Stimulated activated CD4-positive, alpha-beta T cell treated with anti-CD3 and anti-CD28 coated beads, Interleukin-1b, Interleukin-23, amount 100 ng/mL, for 1 hour (primary cell): ENCODE measurements around the gene ADAMTS6.

Source experiments
- DNase-seq, 2 donors: peaks; one replicate each; pipeline ENCODE4 v3.0.0-alpha.2; 2020; ENCODE audit warnings: low read depth in 2 of 2

Gene ADAMTS6

GRCh38 chr5:65279603-65280002 is 202.1 kb downstream of the ADAMTS6 start:
- no peak for DNase-seq

GRCh38 chr5:65276178-65276890 is 205.4 kb downstream of the ADAMTS6 start:
- DNase-seq: no peak

DNA sequence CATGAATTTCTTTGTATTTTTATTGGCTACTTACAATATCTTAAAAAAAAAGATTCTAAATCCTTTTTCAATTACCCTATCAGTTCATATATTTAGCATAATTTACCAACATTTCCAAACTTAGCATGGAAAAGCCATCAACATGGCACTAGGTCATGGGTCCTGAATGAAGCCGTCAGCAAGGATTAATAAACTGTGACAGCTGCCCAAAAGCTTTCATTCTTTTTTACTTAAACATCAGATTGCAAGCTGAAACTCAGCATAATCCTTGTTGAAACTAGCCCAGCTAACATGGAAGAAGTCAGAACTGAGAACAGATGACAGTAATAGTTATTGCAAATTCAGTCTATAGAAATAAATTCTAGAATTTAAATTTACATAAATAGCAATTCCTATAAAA is 209.8 kb downstream of the ADAMTS6 start:
- no peak for DNase-seq

DNA sequence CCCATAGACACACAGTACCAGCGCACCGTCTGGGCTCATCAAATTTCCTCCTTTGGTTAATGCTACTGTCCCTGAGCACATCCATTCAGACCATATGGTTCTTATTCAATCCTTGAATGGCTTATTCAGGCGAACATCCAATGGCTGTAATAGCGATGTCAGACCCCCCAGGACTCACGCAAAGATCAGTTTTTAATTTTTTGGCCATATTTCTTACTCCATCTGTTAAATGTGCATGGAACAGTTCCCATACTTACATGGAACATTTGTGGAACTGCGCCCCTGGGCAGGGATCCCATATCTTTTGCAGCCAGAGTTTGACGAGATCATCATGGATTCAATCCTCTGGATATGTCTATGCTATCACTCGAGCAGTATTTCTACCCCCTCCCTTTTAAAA is 213.2 kb downstream of the ADAMTS6 start:
- no peak for DNase-seq

- no peak for DNase-seq
Observed at GRCh38 chr5:65264420-65264819, 217.3 kb downstream of the ADAMTS6 start.

GRCh38 chr5:65263321-65263720 is 218.4 kb downstream of the ADAMTS6 start:
- DNase-seq: no peak

DNA sequence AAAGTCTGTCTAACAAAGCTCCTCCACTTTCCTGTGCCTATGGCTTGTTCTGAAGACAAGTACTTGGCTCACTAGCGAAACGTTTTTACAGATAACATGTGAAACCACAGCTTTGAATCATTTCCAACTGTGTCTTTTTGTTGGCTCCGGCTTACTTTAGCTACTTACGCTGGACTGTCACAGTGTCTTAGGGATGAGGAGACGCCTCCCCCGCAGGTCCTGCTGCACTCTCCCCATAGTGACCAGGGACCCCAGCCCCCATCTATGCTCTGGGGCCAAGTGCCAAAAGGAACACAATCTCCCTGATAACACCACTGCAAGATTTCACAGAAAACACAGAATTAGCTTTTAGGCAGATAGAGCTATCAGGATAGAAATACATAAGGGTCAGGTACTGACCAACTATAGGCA is 219.1 kb downstream of the ADAMTS6 start:
- no peak for DNase-seq

DNA sequence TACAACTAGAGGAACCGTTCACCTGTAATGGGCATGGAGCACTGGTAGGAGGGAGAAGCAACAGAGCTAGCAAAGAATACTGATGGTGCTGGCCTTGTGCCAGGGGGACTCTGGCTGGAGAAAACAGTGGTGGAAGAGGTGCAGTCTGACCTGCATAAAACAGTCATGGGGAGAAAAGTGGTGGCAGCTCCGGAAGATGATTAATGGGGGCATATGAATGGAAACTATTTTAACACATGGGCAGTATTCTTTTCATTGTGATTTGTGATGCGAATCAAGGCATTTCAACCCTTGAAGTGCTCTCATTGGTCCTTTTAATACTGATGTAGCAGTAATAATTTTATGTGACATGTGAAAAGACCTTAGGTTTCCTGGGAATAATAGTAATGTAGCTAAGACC is 219.6 kb downstream of the ADAMTS6 start:
- no peak for DNase-seq

DNA sequence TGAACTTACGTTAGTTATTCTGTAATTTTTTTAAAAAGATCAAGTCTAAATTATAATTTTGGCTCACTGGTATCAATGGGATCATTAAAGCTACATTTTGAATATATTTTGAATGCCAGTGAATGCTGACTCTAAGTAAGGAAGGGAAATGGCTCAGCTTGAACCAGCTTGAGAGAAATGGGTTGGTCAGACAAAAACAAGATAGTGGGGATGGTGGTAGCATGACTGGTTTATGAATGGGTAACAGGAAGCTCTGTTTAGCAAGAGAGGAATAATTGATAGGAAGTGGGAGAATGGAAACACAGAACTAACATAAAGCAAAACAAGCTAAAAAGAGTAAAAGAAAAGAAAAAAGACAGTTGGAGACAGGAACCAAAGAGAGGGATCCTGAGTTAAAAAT is 220.2 kb downstream of the ADAMTS6 start:
- DNase-seq: no peak

- no peak for DNase-seq
Observed at GRCh38 chr5:65255294-65255693, 226.4 kb downstream of the ADAMTS6 start.

GRCh38 chr5:65252977-65253376 is 228.7 kb downstream of the ADAMTS6 start:
- DNase-seq: no peak

- no peak for DNase-seq
Observed at GRCh38 chr5:65248896-65249295, 232.8 kb downstream of the ADAMTS6 start.

DNA sequence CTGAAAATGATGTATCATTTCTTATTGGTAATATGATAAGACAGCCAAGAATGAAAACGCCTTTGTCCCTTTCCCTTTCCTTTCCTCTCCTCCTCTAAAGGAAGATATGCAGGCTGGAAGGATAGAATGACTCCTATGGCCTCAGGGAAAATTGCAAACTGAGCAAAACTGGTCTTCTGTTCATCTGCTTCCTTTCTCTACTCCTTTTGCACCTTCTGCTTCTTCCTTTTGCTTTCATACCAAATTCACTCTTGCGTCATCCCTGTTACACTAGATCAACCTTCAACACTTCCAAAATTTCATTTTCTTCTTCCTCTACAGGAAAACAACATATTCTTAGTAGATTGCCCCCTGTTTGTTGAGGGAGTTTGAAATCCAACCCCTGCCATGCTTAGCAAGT is 234.1 kb downstream of the ADAMTS6 start:
- no peak for DNase-seq

DNA sequence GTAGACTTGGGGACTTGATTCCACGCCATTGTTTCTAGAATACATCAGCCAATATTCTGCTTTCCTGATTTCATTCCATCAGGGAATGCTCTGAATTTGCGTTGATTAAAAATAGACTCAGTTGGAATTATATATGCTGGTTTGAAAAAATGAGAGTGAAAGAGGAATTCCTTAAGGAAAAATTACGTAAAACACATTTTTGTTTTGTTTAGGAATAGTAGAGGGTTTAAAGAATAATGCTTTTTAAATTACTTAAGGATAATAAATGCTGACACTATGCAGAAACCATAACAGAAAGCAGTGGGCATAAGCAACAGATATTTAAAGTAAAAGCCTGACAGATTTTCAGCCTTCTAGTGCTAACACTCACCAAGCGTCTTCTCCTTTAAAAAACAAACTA is 235.0 kb downstream of the ADAMTS6 start:
- no peak for DNase-seq

GRCh38 chr5:65244031-65244430 is 237.7 kb downstream of the ADAMTS6 start:
- DNase-seq: no peak

DNA sequence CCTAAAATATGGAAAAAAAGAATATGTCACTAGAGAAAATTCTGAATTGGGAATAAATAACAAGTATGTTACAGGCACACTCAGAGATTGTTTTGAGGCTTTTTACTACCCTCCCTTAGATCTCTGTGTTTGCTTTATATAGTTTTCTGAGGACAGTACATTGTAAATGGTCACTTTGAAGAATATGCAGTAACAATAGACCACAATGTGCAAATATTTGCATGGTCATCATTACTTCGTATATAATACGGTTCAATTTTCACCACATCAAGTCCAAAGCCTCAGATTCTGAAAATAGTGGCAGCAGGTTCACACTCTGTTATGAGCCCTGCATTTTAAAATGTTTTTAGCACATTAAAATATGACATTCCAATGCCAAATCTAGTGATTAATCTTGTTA is 238.6 kb downstream of the ADAMTS6 start:
- no peak for DNase-seq

- DNase-seq: no peak
Observed at GRCh38 chr5:65229841-65230240, 251.9 kb downstream of the ADAMTS6 start.

DNA sequence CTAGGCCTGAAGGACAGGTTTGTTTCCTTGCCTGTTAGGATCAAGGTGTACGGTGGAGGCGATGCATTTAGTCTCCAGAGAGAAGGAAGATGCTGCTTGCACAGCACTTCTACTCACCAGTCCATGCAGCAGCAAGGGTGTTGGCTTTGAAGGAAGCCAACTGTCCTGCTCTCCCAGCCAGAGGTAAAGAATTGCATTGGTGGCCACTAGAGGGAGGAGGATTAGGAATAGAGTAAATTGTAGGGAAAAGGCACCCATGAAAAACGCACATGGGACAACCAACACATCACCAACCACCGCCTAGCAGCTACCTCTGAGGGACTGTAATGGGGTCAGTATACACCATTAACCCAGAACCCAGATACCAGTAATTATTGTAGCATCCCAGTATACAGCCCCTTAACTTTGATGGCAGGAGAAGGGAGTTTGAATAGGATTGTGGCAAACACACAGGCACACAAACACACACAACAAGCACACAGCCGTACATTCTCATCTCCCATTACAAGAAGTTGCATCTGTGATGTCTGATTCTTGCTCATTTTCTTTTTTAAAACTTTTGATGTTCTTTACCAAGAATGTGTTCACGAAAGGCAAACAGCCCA is 267.7 kb downstream of the ADAMTS6 start:
- no peak for DNase-seq

DNA sequence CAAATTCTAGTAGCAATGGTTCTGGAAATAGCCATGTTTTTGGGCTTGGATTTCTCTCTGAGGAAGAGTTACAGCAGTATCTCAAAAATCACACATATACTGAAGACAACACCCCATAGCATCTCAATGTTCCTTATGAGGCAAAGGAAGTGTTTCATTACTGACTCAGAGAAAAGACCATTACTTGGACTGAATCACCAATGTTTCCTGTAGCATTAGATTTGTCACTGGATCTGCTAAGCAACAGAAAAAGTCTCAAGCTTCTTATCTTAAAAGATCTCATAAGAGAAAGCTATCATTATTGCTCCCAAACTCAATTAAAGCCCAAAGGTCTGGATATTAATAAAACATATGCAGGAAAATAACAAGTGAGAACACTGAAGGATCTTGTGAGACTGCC is 272.4 kb downstream of the ADAMTS6 start:
- DNase-seq: no peak

DNA sequence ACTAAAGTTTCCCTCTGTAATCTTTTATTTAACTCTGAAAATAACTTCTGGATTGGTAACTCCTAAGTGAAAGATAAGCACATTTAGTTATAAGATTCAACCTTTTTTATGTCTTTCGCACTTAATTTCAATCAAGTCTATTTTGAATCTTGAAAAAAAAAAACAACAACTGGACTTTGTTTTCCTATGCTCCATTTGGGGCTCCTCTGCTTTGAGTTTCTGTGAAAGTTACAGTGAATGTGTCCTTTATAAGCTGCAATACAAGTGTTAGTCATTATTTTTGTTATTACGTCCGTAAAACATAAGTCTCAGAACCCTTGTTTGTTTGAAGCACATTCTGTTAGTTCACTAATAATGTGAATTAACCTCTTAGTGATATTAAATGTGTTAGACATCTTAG is 276.8 kb downstream of the ADAMTS6 start:
- DNase-seq: no peak

DNA sequence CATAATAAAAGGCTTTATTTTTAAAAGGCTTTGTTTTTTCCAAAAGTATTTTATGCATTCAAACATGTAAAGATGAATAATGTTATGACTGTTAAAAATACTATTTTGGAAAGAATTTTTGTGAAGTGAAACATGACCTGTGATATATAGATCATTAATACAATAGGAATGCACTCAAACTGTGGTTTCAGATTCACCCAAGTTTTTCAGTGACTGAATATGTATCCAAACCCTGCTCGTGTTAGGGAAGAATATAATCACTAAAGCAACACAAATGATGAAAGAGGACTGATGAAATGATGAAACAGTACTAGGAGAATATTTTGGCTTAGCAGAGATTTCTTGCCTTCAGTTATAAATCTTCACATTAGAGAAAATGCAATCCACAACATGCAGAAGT is 278.0 kb downstream of the ADAMTS6 start:
- no peak for DNase-seq

DNA sequence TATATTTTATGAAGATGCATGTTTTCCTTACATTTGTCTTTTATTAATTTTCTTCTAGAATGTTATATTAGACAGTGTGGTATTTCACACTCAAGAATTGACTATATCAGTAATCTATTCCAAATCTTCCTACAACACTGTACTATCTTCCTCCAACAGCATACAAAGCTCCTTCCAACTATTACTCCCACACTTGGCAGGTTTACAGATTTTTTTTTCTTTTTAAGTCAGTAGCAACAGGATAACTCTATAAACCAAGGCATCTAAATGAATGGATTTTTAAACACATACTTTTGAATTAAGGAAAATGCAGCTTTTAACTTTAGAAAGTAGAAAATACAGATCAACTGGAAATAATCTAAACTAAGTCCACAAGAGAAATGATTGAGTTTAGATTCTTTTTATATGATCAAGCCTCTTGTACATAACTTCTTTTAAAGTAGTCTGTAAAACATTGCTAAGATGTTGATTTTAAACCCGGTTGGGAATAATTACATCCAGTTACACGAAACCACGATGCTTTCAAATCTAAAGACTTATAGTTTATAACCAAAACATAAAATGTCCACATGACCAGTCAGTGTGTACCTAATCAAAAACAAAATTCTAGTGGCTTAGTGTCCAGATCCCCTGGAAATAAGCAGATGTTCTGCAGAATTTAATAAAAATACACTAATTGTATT is 281.6 kb downstream of the ADAMTS6 start:
- DNase-seq: no peak

- DNase-seq: no peak
Observed at GRCh38 chr5:65198456-65199120, 283.1 kb downstream of the ADAMTS6 start.
